ENCODE measurements around the gene COX4I1. TPM values are rescaled to one million over a fixed set of nuclear protein-coding genes. Genes with fewer than 3 reads are reported as not detected.

COX4I1 gene
- total RNA-seq, 1 experiment from 2014 or later = 304 TPM

DNA sequence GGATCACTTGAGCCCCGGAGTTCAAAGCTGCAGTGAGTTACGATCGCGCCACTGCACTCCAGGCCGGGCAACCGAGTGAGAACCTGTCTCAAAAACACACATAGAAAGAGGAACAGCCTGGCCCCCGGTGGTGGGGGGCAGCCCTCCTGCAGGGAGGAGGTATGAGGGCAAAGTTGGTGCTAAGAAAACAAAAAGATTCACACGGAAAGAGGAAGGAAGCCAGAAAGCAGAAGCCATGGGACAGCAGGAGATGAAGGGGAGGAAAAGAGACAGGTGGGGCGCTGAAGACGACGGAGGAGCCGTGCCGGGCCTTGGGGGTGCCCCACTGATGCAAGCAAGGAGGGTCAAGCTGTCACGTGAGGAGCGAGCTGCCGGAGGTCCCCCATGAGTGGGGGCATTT lies 40.4 kb upstream of the COX4I1 start:
- Histone ChIP-seq H3K4me1 (peaks cover 14% of the 10 kb centered on the region; the same call in 1 of the 2 replicates), H3K9me3 (replicated peaks) (no peaks in the 10 kb centered on the region), H3K4me3 (no peak overlapping the region), H3K27ac (no peak overlapping the region), H3K36me3 (no peaks in the 10 kb centered on the region), H3K27me3 (no peaks in the 10 kb centered on the region; the same call in 1 of the 2 replicates)
- peak in 1 of 2 experiments; percentile 15 for DNase-seq

DNA sequence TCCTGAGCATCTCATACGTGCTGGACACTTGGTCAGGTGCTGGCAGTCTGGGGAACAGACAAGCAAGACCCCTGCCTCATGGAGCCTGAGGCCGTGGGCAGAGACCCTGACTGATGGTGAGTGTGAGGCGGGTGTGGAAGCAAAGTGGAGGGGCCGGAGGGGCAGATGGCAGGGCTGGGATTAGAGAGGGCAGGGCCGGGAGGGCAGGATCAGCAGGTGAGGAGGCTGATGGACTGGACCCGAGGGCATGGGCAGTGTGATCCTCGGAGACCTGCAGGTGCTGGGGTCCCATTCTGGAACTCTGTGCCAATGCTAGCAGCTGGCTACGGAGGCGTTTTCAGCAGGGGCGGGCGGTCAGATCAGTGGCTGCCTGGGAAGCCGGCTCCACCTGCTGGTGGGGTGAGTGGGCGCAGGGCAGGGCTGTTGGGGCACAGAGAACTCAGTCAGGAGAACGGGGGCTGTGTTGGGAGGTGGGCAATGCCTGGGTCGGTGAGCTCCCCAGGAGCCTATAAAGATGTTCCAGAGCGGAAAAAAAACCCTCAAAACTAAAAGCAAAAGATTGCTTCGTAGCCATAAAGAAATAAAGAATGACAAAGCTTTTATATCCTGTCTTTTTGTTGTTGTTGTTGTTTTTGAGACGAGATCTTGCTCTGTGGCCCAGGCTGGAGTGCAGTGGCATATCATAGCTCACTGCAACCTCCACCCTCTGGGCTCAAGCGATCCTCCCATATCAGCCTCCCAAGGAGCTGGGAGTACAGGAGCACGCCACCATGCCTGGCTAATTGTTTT lies 39.7 kb upstream of the COX4I1 start:
- no peak overlapping the region for H3K4me3 ChIP-seq
- H3K9me3 ChIP-seq (replicated peaks) = no peaks in the 10 kb centered on the region
- no peak overlapping the region for H3K27ac ChIP-seq
- H3K36me3 ChIP-seq = no peaks in the 10 kb centered on the region
- peak in 1 of 2 experiments; percentile 54 for DNase-seq
- no peaks in the 10 kb centered on the region; the same call in 1 of the 2 replicates for H3K27me3 ChIP-seq
- H3K4me1 ChIP-seq = peaks cover 14% of the 10 kb centered on the region; the same call in 1 of the 2 replicates

DNA sequence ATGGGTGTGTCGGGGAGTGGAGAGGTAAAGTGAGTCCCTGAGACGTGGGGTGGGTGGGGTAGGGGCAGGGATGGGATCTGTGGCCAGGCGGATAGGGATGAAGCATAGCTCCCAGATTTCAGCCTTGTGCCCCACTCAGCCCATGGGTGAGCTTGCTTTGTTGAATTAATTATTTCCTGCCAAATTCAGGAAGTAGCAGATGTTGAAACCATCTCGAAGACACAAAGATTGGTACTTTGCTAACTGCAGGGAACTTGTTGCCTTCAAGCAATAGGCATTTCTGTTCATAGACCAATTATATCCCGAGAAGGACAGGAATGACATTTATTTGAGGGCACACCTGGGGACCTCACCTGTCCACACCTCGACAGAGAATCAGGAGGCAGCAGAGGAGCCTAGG lies 37.6 kb upstream of the COX4I1 start:
- no peaks in the 10 kb centered on the region; the same call in 1 of the 2 replicates for H3K27me3 ChIP-seq
- H3K27ac ChIP-seq = no peak overlapping the region
- DNase-seq = no peak
- no peaks in the 10 kb centered on the region for H3K9me3 ChIP-seq (replicated peaks)
- H3K36me3 ChIP-seq = no peaks in the 10 kb centered on the region
- H3K4me1 ChIP-seq = peaks cover 6% of the 10 kb centered on the region; the same call in 1 of the 2 replicates
- H3K4me3 ChIP-seq = no peak overlapping the region

DNA sequence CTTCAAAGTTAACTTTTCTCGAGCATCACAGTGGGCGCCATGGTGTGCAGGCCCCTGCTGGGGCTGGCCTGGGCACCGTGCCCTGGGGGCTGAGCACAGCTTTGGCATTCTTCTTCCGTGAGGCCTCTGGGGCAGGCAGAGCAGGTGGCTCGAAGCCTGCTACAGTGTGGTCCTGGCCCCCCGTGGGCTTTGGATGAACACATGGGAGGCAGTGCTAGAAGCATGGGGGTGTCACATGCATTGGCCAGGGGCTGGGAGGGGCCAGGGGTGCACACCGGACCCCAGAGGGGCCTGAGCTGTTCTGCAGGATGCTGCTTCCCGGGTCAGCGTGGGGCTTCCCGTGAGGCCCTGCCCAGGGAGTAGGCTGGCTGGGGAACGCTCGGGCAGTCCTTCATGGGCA lies 36.5 kb upstream of the COX4I1 start:
- no peaks in the 10 kb centered on the region; the same call in 1 of the 2 replicates for H3K27me3 ChIP-seq
- peaks cover 3% of the 10 kb centered on the region; the same call in 1 of the 2 replicates for H3K4me1 ChIP-seq
- no peak overlapping the region for H3K27ac ChIP-seq
- H3K4me3 ChIP-seq = no peak overlapping the region
- no peaks in the 10 kb centered on the region for H3K36me3 ChIP-seq
- DNase-seq = peak in 1 of 2 experiments; percentile 13
- no peaks in the 10 kb centered on the region for H3K9me3 ChIP-seq (replicated peaks)

DNA sequence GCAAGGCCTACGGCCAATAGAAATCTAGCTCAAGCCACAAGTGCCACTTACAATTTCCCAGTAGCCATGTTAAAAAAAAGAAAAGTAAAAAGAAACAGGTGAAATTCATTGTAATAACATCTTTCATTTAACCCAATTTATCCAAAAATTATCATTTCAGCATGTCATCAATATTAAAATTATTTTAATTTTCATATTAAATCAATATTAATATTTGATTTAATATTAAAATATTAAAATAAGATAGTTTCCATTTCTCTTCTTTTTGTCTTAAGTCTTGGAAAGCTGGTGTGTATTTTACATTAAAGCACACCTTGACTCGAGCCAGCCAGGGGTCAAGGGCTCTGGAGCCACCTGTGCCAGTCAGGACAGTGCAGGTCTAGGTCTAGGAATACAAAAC lies 35.9 kb upstream of the COX4I1 start:
- H3K27me3 ChIP-seq = no peaks in the 10 kb centered on the region; the same call in 1 of the 2 replicates
- no peak overlapping the region for H3K4me3 ChIP-seq
- H3K4me1 ChIP-seq = peaks cover 3% of the 10 kb centered on the region; the same call in 1 of the 2 replicates
- H3K9me3 ChIP-seq (replicated peaks) = no peaks in the 10 kb centered on the region
- H3K36me3 ChIP-seq = no peaks in the 10 kb centered on the region
- no peak overlapping the region for H3K27ac ChIP-seq
- no peak for DNase-seq

DNA sequence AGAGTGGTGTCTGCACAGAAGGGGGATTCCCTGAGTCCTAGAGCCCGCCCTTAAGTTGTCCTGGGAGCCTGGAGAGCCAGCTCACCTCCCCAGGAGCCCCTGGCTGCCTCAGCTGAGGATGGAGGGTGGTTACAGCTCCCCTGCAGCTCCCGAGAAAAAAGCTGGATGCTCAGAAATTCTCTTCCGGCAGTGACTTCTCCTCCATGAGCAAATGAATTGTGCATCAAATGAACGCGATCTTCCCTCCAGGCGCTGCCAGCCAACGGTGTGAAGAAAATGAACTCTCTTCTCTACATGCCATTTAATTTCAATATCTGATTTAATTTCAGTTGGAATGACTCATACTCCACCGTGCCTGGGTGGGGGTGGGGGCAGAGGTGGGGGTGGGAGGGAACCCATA lies 34.3 kb upstream of the COX4I1 start:
- Histone ChIP-seq H3K27ac (no peak overlapping the region), H3K9me3 (replicated peaks) (no peaks in the 10 kb centered on the region), H3K27me3 (no peaks in the 10 kb centered on the region), H3K36me3 (no peaks in the 10 kb centered on the region), H3K4me3 (no peak overlapping the region), H3K4me1 (no peaks in the 10 kb centered on the region)
- DNase-seq = no peak

DNA sequence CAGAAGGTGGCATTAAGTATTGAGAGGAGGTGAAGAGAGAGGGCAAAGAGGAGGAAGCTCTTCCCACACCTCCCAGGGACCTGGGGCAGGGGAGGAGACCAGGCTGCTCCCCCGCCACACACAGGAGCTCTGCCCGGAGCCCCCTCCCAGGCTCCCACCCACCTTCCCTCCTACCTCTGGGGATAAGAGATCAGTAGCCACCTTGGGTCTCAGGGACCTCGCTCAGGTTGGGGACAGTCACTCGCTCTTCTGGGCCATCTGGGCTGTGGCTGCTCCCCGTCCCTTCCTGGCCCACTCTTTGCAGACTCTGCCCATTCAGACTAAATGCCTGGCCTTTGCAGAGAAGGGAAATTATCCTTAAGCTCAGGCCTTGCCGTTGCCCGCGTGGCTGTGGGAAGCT lies 33.7 kb upstream of the COX4I1 start:
- Histone ChIP-seq H3K4me1 (no peaks in the 10 kb centered on the region), H3K4me3 (no peak overlapping the region), H3K9me3 (replicated peaks) (no peaks in the 10 kb centered on the region), H3K27ac (no peak overlapping the region), H3K36me3 (no peaks in the 10 kb centered on the region), H3K27me3 (no peaks in the 10 kb centered on the region)
- no peak for DNase-seq

DNA sequence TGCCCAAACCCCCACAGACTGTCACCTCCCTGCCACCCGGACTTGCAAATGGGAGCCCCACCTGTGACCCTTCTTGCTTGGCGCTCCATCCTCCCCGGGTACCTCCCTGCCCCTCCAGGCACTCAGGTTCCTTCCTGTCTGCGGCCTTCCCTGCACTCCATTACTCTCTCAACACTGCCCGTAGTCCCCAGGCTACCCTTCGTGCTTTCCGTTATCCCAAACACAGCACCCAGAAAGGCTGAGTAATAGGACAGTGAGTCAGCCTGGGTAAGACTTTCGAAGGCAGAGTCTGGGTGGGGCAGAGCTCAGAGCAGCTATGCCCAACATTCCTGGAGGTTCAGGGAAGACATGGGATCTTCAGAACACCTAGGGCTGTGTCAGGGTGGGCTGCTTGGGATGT lies 32.0 kb upstream of the COX4I1 start:
- H3K27ac ChIP-seq = no peak overlapping the region

DNA sequence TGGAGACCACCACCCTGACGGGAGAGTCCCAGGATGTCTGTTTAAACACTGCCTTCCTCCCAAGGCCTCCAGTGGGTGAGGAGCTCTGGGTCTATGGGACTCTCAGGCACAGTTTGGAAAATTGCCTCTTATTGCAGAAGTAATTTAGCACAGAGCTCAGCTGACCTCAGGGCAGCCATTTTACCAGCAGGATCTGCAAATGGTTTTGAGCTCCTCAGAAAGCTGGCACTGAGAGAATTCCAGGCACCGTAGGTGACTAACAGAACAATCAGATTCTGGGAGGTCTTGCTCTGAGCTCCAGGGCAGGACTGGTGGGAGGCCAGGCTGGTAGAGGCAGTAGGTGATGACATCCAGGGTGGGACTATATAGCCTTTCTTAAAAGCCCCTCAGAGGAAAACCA lies 31.3 kb upstream of the COX4I1 start:
- no peaks in the 10 kb centered on the region for H3K36me3 ChIP-seq
- no peaks in the 10 kb centered on the region for H3K4me1 ChIP-seq
- no peak overlapping the region for H3K4me3 ChIP-seq
- H3K27me3 ChIP-seq = no peaks in the 10 kb centered on the region
- H3K27ac ChIP-seq = no peak overlapping the region
- no peaks in the 10 kb centered on the region for H3K9me3 ChIP-seq (replicated peaks)
- DNase-seq = no peak

More for the DNA sequence above, 32.0 kb upstream of the COX4I1 start:
- Histone ChIP-seq H3K4me1 (no peaks in the 10 kb centered on the region), H3K4me3 (no peak overlapping the region), H3K27me3 (no peaks in the 10 kb centered on the region), H3K9me3 (replicated peaks) (no peaks in the 10 kb centered on the region), H3K36me3 (no peaks in the 10 kb centered on the region)
- no peak for DNase-seq

DNA sequence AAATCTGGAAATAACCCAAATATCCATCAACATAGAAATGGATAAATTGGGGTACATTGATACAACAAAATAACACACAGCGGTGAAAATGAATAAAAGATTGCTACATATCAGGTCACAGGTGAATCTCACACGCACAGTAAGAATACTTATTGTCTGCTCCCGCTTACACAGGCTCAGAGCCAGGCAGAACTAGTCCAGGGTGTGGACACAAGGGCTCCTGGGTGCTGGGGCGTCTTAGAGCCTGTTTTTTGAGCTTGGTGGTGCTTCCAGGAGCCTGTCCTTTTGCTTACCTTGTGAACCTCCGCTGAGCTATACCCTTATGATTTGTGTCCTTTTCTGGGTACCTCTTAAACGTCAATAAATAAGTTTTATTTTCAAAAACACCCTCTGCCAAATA lies 28.8 kb upstream of the COX4I1 start:
- H3K27me3 ChIP-seq = no peaks in the 10 kb centered on the region

DNA sequence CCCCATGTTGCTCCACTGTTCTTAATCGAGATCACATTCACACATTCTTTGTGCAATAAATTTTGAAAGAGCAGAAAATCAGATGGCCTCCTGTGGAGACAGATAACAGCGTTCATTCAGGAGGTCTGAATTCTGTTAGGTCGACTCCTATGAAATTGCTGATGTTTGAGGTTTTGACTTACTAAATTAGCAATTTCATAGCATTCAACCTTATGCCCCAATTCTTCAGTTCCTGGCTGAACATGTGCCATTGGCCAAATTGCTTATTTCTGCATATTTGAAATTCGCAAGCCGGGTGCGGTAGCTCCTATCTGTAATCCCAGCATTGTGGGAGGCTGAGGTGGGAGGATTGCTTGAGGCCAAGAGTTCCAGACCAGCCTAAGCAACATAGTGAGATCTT lies 26.5 kb upstream of the COX4I1 start:
- H3K4me1 ChIP-seq = no peaks in the 10 kb centered on the region
- H3K9me3 ChIP-seq (replicated peaks) = no peaks in the 10 kb centered on the region
- no peaks in the 10 kb centered on the region for H3K27me3 ChIP-seq
- no peak overlapping the region for H3K27ac ChIP-seq
- H3K36me3 ChIP-seq = no peaks in the 10 kb centered on the region
- no peak for DNase-seq
- H3K4me3 ChIP-seq = no peak overlapping the region

More for the DNA sequence above, 28.8 kb upstream of the COX4I1 start:
- Histone ChIP-seq H3K9me3 (replicated peaks) (no peaks in the 10 kb centered on the region), H3K4me1 (no peaks in the 10 kb centered on the region), H3K36me3 (no peaks in the 10 kb centered on the region), H3K27ac (no peak overlapping the region), H3K4me3 (no peak overlapping the region)
- DNase-seq = no peak

DNA sequence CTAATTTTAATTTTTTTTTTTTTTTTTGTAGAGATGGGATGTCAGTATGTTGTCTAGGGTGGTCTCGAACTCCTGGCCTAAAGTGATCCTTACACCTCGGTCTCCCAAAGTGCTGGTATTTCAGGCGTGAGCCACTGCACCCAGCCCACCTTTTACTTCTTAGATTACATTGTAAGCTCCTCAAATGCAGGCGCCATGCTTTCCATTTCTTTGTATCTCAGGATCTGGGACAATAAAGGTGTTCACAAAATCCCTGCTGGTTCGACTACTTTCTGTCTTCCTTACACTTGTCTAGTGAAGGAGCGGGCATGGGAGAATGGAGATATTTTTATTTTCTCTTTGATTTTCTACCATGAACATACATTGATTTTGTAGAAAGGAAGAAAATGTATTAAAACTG lies 25.4 kb upstream of the COX4I1 start:
- Histone ChIP-seq H3K36me3 (no peaks in the 10 kb centered on the region), H3K9me3 (replicated peaks) (no peaks in the 10 kb centered on the region), H3K27me3 (no peaks in the 10 kb centered on the region), H3K27ac (no peak overlapping the region), H3K4me3 (no peak overlapping the region), H3K4me1 (no peaks in the 10 kb centered on the region)
- DNase-seq = no peak

DNA sequence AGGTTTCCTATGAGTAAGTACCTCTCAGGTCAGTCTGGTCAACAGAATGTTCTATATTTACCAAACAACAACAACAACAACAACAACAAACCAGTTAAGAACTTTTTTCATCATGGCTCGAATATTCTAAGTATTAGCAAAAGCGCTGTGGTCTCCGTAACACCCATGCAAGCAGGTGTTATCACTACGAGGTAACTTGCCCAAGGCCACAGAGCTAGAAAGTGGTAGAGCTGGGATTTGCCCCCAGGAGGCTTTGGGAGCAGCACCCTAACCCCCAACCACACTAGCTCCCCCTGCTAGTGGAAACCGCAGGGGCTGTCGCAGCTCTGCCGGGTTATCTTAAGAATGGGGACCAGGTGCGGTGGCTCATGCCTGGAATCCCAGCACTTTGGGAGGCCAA lies 24.7 kb upstream of the COX4I1 start:
- Histone ChIP-seq H3K4me3 (no peak overlapping the region), H3K27ac (no peak overlapping the region), H3K27me3 (no peaks in the 10 kb centered on the region), H3K4me1 (no peaks in the 10 kb centered on the region), H3K36me3 (no peaks in the 10 kb centered on the region), H3K9me3 (replicated peaks) (no peaks in the 10 kb centered on the region)
- no peak for DNase-seq

DNA sequence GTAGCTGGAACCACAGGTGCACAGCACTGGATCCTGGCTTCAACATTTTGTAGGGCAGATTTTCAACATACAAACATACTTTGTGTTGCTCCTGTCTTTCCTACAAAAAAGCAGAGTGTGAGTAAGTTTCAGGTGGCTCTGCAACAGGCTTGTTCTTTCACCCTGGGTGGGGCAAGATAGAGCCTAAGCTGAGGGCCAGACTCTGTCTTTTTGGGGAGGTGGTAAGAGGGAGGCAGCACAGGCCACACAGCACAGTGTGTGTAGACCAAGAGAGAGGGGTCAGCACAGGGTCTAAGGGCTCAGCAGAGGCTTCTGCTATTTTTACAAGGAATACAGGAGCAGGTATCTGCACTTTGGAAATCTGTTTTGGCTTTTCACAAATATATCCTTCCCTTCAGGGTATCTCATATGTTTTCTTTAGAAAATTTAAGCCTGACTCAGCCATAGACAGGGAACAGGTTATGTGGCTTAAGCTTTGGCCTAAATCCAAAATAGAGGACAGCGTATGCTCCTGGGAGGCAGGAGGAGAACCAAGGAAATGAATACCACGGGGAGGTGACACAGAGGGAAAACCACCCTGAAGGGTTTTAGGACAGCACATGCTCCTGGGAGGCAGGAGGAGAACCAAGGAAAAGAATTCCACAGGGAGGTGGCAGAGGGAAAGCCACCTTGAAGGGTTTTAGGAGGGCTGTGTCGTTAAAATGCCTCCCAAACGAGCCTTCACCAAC lies 21.7 kb upstream of the COX4I1 start:
- Histone ChIP-seq H3K4me1 (no peaks in the 10 kb centered on the region), H3K27me3 (no peaks in the 10 kb centered on the region), H3K9me3 (replicated peaks) (no peaks in the 10 kb centered on the region), H3K36me3 (no peaks in the 10 kb centered on the region), H3K27ac (no peak overlapping the region), H3K4me3 (no peak overlapping the region)
- peak in 1 of 2 experiments; percentile 24 for DNase-seq

DNA sequence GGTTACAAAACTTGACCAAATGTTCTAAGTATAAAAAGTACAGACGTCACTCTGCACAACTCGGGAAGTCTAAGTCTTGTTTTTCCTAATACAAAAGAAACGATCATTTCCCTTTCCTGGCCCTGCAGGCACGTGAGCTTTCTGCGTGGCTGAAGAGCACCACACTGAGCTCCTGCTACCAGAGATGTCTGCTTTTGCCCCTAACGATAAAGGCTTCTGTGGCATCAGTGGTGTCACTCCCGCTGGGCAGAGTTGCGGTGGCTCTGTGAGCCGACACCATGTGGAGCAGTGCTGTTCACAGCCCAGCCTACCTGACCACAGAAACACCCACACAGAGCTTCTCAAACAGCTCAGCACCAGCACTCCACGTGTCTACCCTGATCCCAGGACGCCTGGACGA lies 20.6 kb upstream of the COX4I1 start:
- H3K9me3 ChIP-seq (replicated peaks) = no peaks in the 10 kb centered on the region
- no peak for DNase-seq
- H3K36me3 ChIP-seq = no peaks in the 10 kb centered on the region
- H3K4me3 ChIP-seq = no peak overlapping the region
- H3K27ac ChIP-seq = no peak overlapping the region
- no peaks in the 10 kb centered on the region for H3K4me1 ChIP-seq
- no peaks in the 10 kb centered on the region for H3K27me3 ChIP-seq

Measured in SJCRH30 (cell line).